IMR-90 (cell line): ENCODE measurements around the gene MAJIN. TPM values are rescaled to one million over a fixed set of nuclear protein-coding genes. Genes with fewer than 3 reads are reported as not detected.

Experiments used
- ATAC-seq: fragments of 200-7000 bp; cut with Tn5 transposase; 2 replicates; pipeline ENCODE4 v1.9.1; 2020; ENCODE audit warnings: low read depth, mild to moderate bottlenecking, moderate library complexity
- BruUV-seq: library from RNA; stranded (reverse); fragments of 400-500 nt; replicated peaks from 2 replicates; lab custom pipeline; 2021; lab: Mats Ljungman, UMichigan
- CTCF ChIA-PET: fragments of 300-600 bp; formaldehyde crosslinking; extraction: SDS; loops from one replicate; lab custom pipeline; 2021; ENCODE audit warnings: antibody characterized with exemption; lab: Yijun Ruan, JAX
- POLR2A ChIA-PET: fragments of 300-600 bp; sonication (Branson Sonifier 250); formaldehyde crosslinking; loops from one replicate; lab custom pipeline; 2022; ENCODE audit warnings: antibody characterized with exemption; ENCODE audit not compliant: unreplicated experiment; lab: Charles Lee
- DNase-seq: peaks from one replicate; pipeline ENCODE4 v3.0.0; 2013
- H2AFZ ChIP-seq: replicated peaks from 2 replicates; pipeline ENCODE3; 2013; ENCODE audit warnings: low read length, mild to moderate bottlenecking; ENCODE audit not compliant: poor library complexity
- H2AK5ac ChIP-seq: 2 replicates; pipeline ENCODE4 v1.6.1; 2013; ENCODE audit warnings: low read depth, low read length, inconsistent platforms
- H2AK9ac ChIP-seq: replicated peaks from 2 replicates; pipeline ENCODE3; 2013; ENCODE audit warnings: mild to moderate bottlenecking, low read depth, low read length, moderate library complexity; ENCODE audit not compliant: poor library complexity
- H2BK120ac ChIP-seq: 2 replicates; pipeline ENCODE4 v1.6.1; 2013; ENCODE audit warnings: low read depth, low read length, inconsistent platforms
- H2BK15ac ChIP-seq: 3 replicates; pipeline ENCODE4 v1.6.1; 2013; ENCODE audit warnings: low read depth, low read length, inconsistent platforms
- H2BK20ac ChIP-seq: 2 replicates; pipeline ENCODE4 v1.6.1; 2013; ENCODE audit warnings: low read depth, mild to moderate bottlenecking, inconsistent platforms, low read length, moderate library complexity
- H2BK5ac ChIP-seq: 2 replicates; pipeline ENCODE4 v1.6.1; 2013; ENCODE audit warnings: mild to moderate bottlenecking, low read depth, low read length, inconsistent platforms; ENCODE audit not compliant: poor library complexity, severe bottlenecking
- H3K14ac ChIP-seq: replicated peaks from 2 replicates; pipeline ENCODE4 v1.6.1; 2013; ENCODE audit warnings: low read depth, low read length, inconsistent platforms
- H3K18ac ChIP-seq: 2 replicates; pipeline ENCODE4 v1.6.1; 2013; ENCODE audit warnings: low read depth, low read length, control low read depth
- H3K23ac ChIP-seq: 2 replicates; pipeline ENCODE4 v1.6.1; 2013; ENCODE audit warnings: low read depth, low read length, inconsistent platforms
- H3K27ac ChIP-seq: 2 replicates; pipeline ENCODE4 v1.5.1; 2013; ENCODE audit warnings: mild to moderate bottlenecking, control low read depth, low read length; ENCODE audit not compliant: insufficient read depth
- H3K27me3 ChIP-seq: 2 replicates; pipeline ENCODE4 v1.6.1; 2013; ENCODE audit warnings: low read length; ENCODE audit not compliant: control insufficient read depth, insufficient read depth
- H3K36me3 ChIP-seq: 2 replicates; pipeline ENCODE4 v1.6.1; 2013; ENCODE audit warnings: low read length, mixed read lengths; ENCODE audit not compliant: control insufficient read depth, insufficient read depth
- H3K4ac ChIP-seq: 2 replicates; pipeline ENCODE4 v1.6.1; 2013; ENCODE audit warnings: low read depth, low read length, inconsistent platforms
- H3K4me1 ChIP-seq: 2 replicates; pipeline ENCODE4 v1.6.1; 2013; ENCODE audit warnings: low read length, mixed read lengths; ENCODE audit not compliant: control insufficient read depth, insufficient read depth
- H3K4me2 ChIP-seq: 2 replicates; pipeline ENCODE4 v1.6.1; 2013; ENCODE audit warnings: low read depth, mild to moderate bottlenecking, control low read depth, low read length, moderate library complexity
- H3K4me3 ChIP-seq: 2 replicates; pipeline ENCODE4 v1.5.1; 2013; ENCODE audit warnings: low read depth, mild to moderate bottlenecking, control low read depth, low read length, moderate library complexity; ENCODE audit not compliant: insufficient read depth
- H3K56ac ChIP-seq: 2 replicates; pipeline ENCODE4 v1.6.1; 2013; ENCODE audit warnings: low read length, inconsistent platforms; ENCODE audit not compliant: insufficient read depth; ENCODE audit errors: extremely low read depth
- H3K79me1 ChIP-seq, 2 experiments: 2 replicates each; pipeline ENCODE4 v1.6.1; 2013; ENCODE audit warnings: low read length in 2 of 2, inconsistent platforms in 1 of 2, low read depth in 1 of 2
- H3K9ac ChIP-seq: 2 replicates; pipeline ENCODE4 v1.6.1; 2013; ENCODE audit warnings: low read depth, low read length, control low read depth
- H3K9me1 ChIP-seq: 2 replicates; pipeline ENCODE4 v1.6.1; 2013; ENCODE audit warnings: low read length, inconsistent platforms; ENCODE audit not compliant: insufficient read depth
- H3K9me3 ChIP-seq: 2 replicates; pipeline ENCODE4 v1.6.1; 2013; ENCODE audit warnings: low read length; ENCODE audit not compliant: control insufficient read depth, insufficient read depth
- H4K20me1 ChIP-seq: 2 replicates; pipeline ENCODE4 v1.6.1; 2013; ENCODE audit warnings: low read length, inconsistent platforms; ENCODE audit not compliant: insufficient read depth
- H4K5ac ChIP-seq: 2 replicates; pipeline ENCODE4 v1.6.1; 2013; ENCODE audit warnings: mild to moderate bottlenecking, low read depth, low read length, control low read depth
- H4K8ac ChIP-seq, 2 experiments: 2 replicates each; pipeline ENCODE4 v1.6.1; 2013; ENCODE audit warnings: low read depth in 2 of 2, low read length in 2 of 2, control low read depth in 1 of 2, inconsistent platforms in 1 of 2
- H4K91ac ChIP-seq: 2 replicates; pipeline ENCODE4 v1.6.1; 2013; ENCODE audit warnings: low read depth, low read length, inconsistent platforms; ENCODE audit not compliant: insufficient read depth
- BHLHE40 ChIP-seq: fragments of 150-350 bp; IDR thresholded peaks from 2 replicates; pipeline ENCODE4 v1.6.1; 2016; ENCODE audit warnings: mild to moderate bottlenecking, low read depth, low read length
- CEBPB ChIP-seq: IDR thresholded peaks from 2 replicates; pipeline ENCODE4 v1.6.1; 2012; ENCODE audit warnings: low read depth, low read length, improper control_type of control experiment
- CHD1 ChIP-seq: IDR thresholded peaks from 2 replicates; pipeline ENCODE4 v1.6.1; 2012; ENCODE audit warnings: low read depth, low read length, improper control_type of control experiment
- CTCF ChIP-seq: conservative IDR thresholded peaks from 2 replicates; pipeline ENCODE4 v1.5.1; 2012; ENCODE audit warnings: mild to moderate bottlenecking, low read depth, low read length, improper control_type of control experiment
- ELK1 ChIP-seq: fragments of 150-350 bp; IDR thresholded peaks from 2 replicates; pipeline ENCODE4 v1.6.1; 2016; ENCODE audit warnings: low read depth, mild to moderate bottlenecking, low read length, moderate library complexity, borderline replicate concordance
- FOS ChIP-seq: fragments of 150-350 bp; IDR thresholded peaks from 2 replicates; pipeline ENCODE4 v1.6.1; 2016; ENCODE audit warnings: low read depth, low read length
- MAFK ChIP-seq: IDR thresholded peaks from 2 replicates; pipeline ENCODE4 v1.6.1; 2012; ENCODE audit warnings: low read depth, low read length, improper control_type of control experiment
- MAZ ChIP-seq: IDR thresholded peaks from 2 replicates; pipeline ENCODE4 v1.6.1; 2012; ENCODE audit warnings: low read depth, mild to moderate bottlenecking, low read length, improper control_type of control experiment, moderate library complexity, borderline replicate concordance
- MXI1 ChIP-seq: IDR thresholded peaks from 2 replicates; pipeline ENCODE4 v1.6.1; 2012; ENCODE audit warnings: low read depth, mild to moderate bottlenecking, low read length, moderate library complexity, borderline replicate concordance
- NFE2L2 ChIP-seq: fragments of 150-350 bp; IDR thresholded peaks from 2 replicates; pipeline ENCODE4 v1.6.1; 2016; ENCODE audit warnings: low read depth, mild to moderate bottlenecking, low read length
- POLR2A ChIP-seq: IDR thresholded peaks from 2 replicates; pipeline ENCODE4 v1.6.1; 2012; ENCODE audit warnings: mild to moderate bottlenecking, low read depth, low read length
- RAD21 ChIP-seq: IDR thresholded peaks from 2 replicates; pipeline ENCODE4 v1.6.1; 2012; ENCODE audit warnings: low read length, improper control_type of control experiment
- RCOR1 ChIP-seq: IDR thresholded peaks from 2 replicates; pipeline ENCODE4 v1.6.1; 2012; ENCODE audit warnings: mild to moderate bottlenecking, low read length, improper control_type of control experiment; ENCODE audit not compliant: insufficient replicate concordance
- RFX5 ChIP-seq: IDR thresholded peaks from 2 replicates; pipeline ENCODE4 v1.8.0; 2012; ENCODE audit warnings: low read depth, mild to moderate bottlenecking, low read length, moderate library complexity
- SMC3 ChIP-seq: fragments of 150-350 bp; IDR thresholded peaks from 2 replicates; pipeline ENCODE4 v1.6.1; 2016; ENCODE audit warnings: low read depth, mild to moderate bottlenecking, antibody characterized with exemption, low read length, moderate library complexity
- USF2 ChIP-seq: fragments of 150-350 bp; IDR thresholded peaks from 2 replicates; pipeline ENCODE4 v1.6.1; 2017; ENCODE audit warnings: mild to moderate bottlenecking, antibody characterized with exemption, low read length, low read depth
- WGBS, 2 experiments: methylation state at CpG; one replicate each; pipeline versions ENCODE4 v1.1.5 to v1.1.7; 2013; ENCODE audit warnings: missing lambda C conversion rate in 2 of 2; ENCODE audit not compliant: insufficient read length in 1 of 2; ENCODE audit errors: extremely low coverage in 2 of 2; 5-methylcytosine and 5-hydroxymethylcytosine counted together
- dilution Hi-C: fragments of 300-500 bp; cut with HindIII; formaldehyde crosslinking; loops from one replicate; pipeline ENCODE4 v1.14.3; 2018; ENCODE audit warnings: low sequenced_read_pairs; ENCODE audit not compliant: unreplicated experiment
- in situ Hi-C: fragments of 300-500 bp; cut with MboI; formaldehyde crosslinking; loops from 3 replicates; pipeline ENCODE4 v1.14.3; 2019; ENCODE audit warnings: low sequenced_read_pairs, inconsistent platforms, mixed read lengths
- intact Hi-C: fragments of 100-400 bp; cut with micrococcal nuclease; formaldehyde crosslinking; loops from 2 replicates; pipeline ENCODE4 v1.10.0; 2022
- polyA plus RNA-seq, 3 experiments: library from polyadenylated mRNA; depleted of rRNA; stranded (reverse); fragments of >200 nt; gene quantifications; 2 replicates each; pipeline ENCODE4 v1.2.3, GENCODE V29; 2012; ENCODE audit warnings: low replicate concordance in 1 of 3
- total RNA-seq: library from RNA; depleted of rRNA; stranded (reverse); fragments of >200 nt; gene quantifications from 2 replicates; pipeline ENCODE4 v1.2.3, GENCODE V29; 2012

Gene MAJIN
- total and polyA plus RNA-seq, 2 of the 4 experiments (the other 2 are of a cell fraction): not detected

- Histone ChIP-seq H3K27ac (no peak overlapping the region), H3K9me1 (peaks cover 14% of the 10 kb centered on the region), H3K4ac (no peak overlapping the region), H3K9ac (no peak overlapping the region), H3K4me2 (no peak overlapping the region), H2AK9ac (no peak overlapping the region), H3K23ac (no peak overlapping the region), H2AFZ (no peak overlapping the region), H2BK5ac (no peak overlapping the region), H2BK20ac (no peak overlapping the region), H2BK120ac (no peak overlapping the region), H2BK15ac (no peak overlapping the region), H3K36me3 (peaks cover 11% of the 10 kb centered on the region), H3K14ac (no peak overlapping the region), H2AK5ac (no peak overlapping the region), H4K8ac (no peak overlapping the region), H4K5ac (no peak overlapping the region), H4K91ac (no peak overlapping the region), H3K9me3 (no peaks in the 10 kb centered on the region), H3K56ac (no peak overlapping the region), H4K20me1 (no peaks in the 10 kb centered on the region), H3K4me3 (no peak overlapping the region), H3K4me1 (peaks cover under 1% of the 10 kb centered on the region; the same call in 1 of the 2 replicates), H3K27me3 (no peaks in the 10 kb centered on the region), H3K79me1 (peaks cover 15 to 30% of the 10 kb centered on the region in 2 experiments), H3K18ac (no peak overlapping the region)
- POLR2A ChIA-PET: no interaction called here
- BruUV-seq: no TSS peak
- dilution Hi-C loops: no loop called here
- CTCF ChIA-PET: no interaction called here
- ATAC-seq (no peak), DNase-seq (no peak)
- TF ChIP-seq CEBPB: no peak
- TF ChIP-seq BHLHE40: no peak
- TF ChIP-seq NFE2L2: no peak
- TF ChIP-seq CTCF: no peak
- no peak for TF ChIP-seq RCOR1
- TF ChIP-seq MAZ: no peak
- no peak for TF ChIP-seq CHD1
- no peak for TF ChIP-seq POLR2A
- no peak for TF ChIP-seq ELK1
- TF ChIP-seq FOS: no peak
- TF ChIP-seq RAD21: no peak
- no peak for TF ChIP-seq MAFK
- TF ChIP-seq SMC3: no peak
- TF ChIP-seq USF2: no peak
- no peak for TF ChIP-seq RFX5
- no peak for TF ChIP-seq MXI1
- in situ Hi-C loops: no loop called here
- intact Hi-C loops: no loop called here
- no CpG with 5 or more reads among the region's 7 CpGs for WGBS, 2 experiments
Observed at GRCh38 chr11:65019824-65020223, 47.9 kb upstream of the MAJIN start.
